IMR-90 (cell line): ENCODE measurements around the gene SMAD7. TPM values are rescaled to one million over a fixed set of nuclear protein-coding genes. Genes with fewer than 3 reads are reported as not detected.

ENCODE experiments used
- ATAC-seq: fragments of 200-7000 bp; cut with Tn5 transposase; 2 replicates; pipeline ENCODE4 v1.9.1; 2020; ENCODE audit warnings: low read depth, mild to moderate bottlenecking, moderate library complexity
- BruUV-seq: library from RNA; stranded (reverse); fragments of 400-500 nt; replicated peaks from 2 replicates; lab custom pipeline; 2021; lab: Mats Ljungman, UMichigan
- CTCF ChIA-PET: fragments of 300-600 bp; formaldehyde crosslinking; extraction: SDS; loops from one replicate; lab custom pipeline; 2021; ENCODE audit warnings: antibody characterized with exemption; lab: Yijun Ruan, JAX
- POLR2A ChIA-PET: fragments of 300-600 bp; sonication (Branson Sonifier 250); formaldehyde crosslinking; loops from one replicate; lab custom pipeline; 2022; ENCODE audit warnings: antibody characterized with exemption; ENCODE audit not compliant: unreplicated experiment; lab: Charles Lee
- DNase-seq: peaks from one replicate; pipeline ENCODE4 v3.0.0; 2013
- H2AFZ ChIP-seq: replicated peaks from 2 replicates; pipeline ENCODE3; 2013; ENCODE audit warnings: low read length, mild to moderate bottlenecking; ENCODE audit not compliant: poor library complexity
- H2AK5ac ChIP-seq: 2 replicates; pipeline ENCODE4 v1.6.1; 2013; ENCODE audit warnings: low read depth, low read length, inconsistent platforms
- H2AK9ac ChIP-seq: replicated peaks from 2 replicates; pipeline ENCODE3; 2013; ENCODE audit warnings: mild to moderate bottlenecking, low read depth, low read length, moderate library complexity; ENCODE audit not compliant: poor library complexity
- H2BK120ac ChIP-seq: 2 replicates; pipeline ENCODE4 v1.6.1; 2013; ENCODE audit warnings: low read depth, low read length, inconsistent platforms
- H2BK15ac ChIP-seq: 3 replicates; pipeline ENCODE4 v1.6.1; 2013; ENCODE audit warnings: low read depth, low read length, inconsistent platforms
- H2BK20ac ChIP-seq: 2 replicates; pipeline ENCODE4 v1.6.1; 2013; ENCODE audit warnings: low read depth, mild to moderate bottlenecking, inconsistent platforms, low read length, moderate library complexity
- H2BK5ac ChIP-seq: 2 replicates; pipeline ENCODE4 v1.6.1; 2013; ENCODE audit warnings: mild to moderate bottlenecking, low read depth, low read length, inconsistent platforms; ENCODE audit not compliant: poor library complexity, severe bottlenecking
- H3K14ac ChIP-seq: replicated peaks from 2 replicates; pipeline ENCODE4 v1.6.1; 2013; ENCODE audit warnings: low read depth, low read length, inconsistent platforms
- H3K18ac ChIP-seq: 2 replicates; pipeline ENCODE4 v1.6.1; 2013; ENCODE audit warnings: low read depth, low read length, control low read depth
- H3K23ac ChIP-seq: 2 replicates; pipeline ENCODE4 v1.6.1; 2013; ENCODE audit warnings: low read depth, low read length, inconsistent platforms
- H3K27ac ChIP-seq: 2 replicates; pipeline ENCODE4 v1.5.1; 2013; ENCODE audit warnings: mild to moderate bottlenecking, control low read depth, low read length; ENCODE audit not compliant: insufficient read depth
- H3K27me3 ChIP-seq: 2 replicates; pipeline ENCODE4 v1.6.1; 2013; ENCODE audit warnings: low read length; ENCODE audit not compliant: control insufficient read depth, insufficient read depth
- H3K36me3 ChIP-seq: 2 replicates; pipeline ENCODE4 v1.6.1; 2013; ENCODE audit warnings: low read length, mixed read lengths; ENCODE audit not compliant: control insufficient read depth, insufficient read depth
- H3K4ac ChIP-seq: 2 replicates; pipeline ENCODE4 v1.6.1; 2013; ENCODE audit warnings: low read depth, low read length, inconsistent platforms
- H3K4me1 ChIP-seq: 2 replicates; pipeline ENCODE4 v1.6.1; 2013; ENCODE audit warnings: low read length, mixed read lengths; ENCODE audit not compliant: control insufficient read depth, insufficient read depth
- H3K4me2 ChIP-seq: 2 replicates; pipeline ENCODE4 v1.6.1; 2013; ENCODE audit warnings: low read depth, mild to moderate bottlenecking, control low read depth, low read length, moderate library complexity
- H3K4me3 ChIP-seq: 2 replicates; pipeline ENCODE4 v1.5.1; 2013; ENCODE audit warnings: low read depth, mild to moderate bottlenecking, control low read depth, low read length, moderate library complexity; ENCODE audit not compliant: insufficient read depth
- H3K56ac ChIP-seq: 2 replicates; pipeline ENCODE4 v1.6.1; 2013; ENCODE audit warnings: low read length, inconsistent platforms; ENCODE audit not compliant: insufficient read depth; ENCODE audit errors: extremely low read depth
- H3K79me1 ChIP-seq, 2 experiments: 2 replicates each; pipeline ENCODE4 v1.6.1; 2013; ENCODE audit warnings: low read length in 2 of 2, inconsistent platforms in 1 of 2, low read depth in 1 of 2
- H3K9ac ChIP-seq: 2 replicates; pipeline ENCODE4 v1.6.1; 2013; ENCODE audit warnings: low read depth, low read length, control low read depth
- H3K9me1 ChIP-seq: 2 replicates; pipeline ENCODE4 v1.6.1; 2013; ENCODE audit warnings: low read length, inconsistent platforms; ENCODE audit not compliant: insufficient read depth
- H3K9me3 ChIP-seq: 2 replicates; pipeline ENCODE4 v1.6.1; 2013; ENCODE audit warnings: low read length; ENCODE audit not compliant: control insufficient read depth, insufficient read depth
- H4K20me1 ChIP-seq: 2 replicates; pipeline ENCODE4 v1.6.1; 2013; ENCODE audit warnings: low read length, inconsistent platforms; ENCODE audit not compliant: insufficient read depth
- H4K5ac ChIP-seq: 2 replicates; pipeline ENCODE4 v1.6.1; 2013; ENCODE audit warnings: mild to moderate bottlenecking, low read depth, low read length, control low read depth
- H4K8ac ChIP-seq, 2 experiments: 2 replicates each; pipeline ENCODE4 v1.6.1; 2013; ENCODE audit warnings: low read depth in 2 of 2, low read length in 2 of 2, control low read depth in 1 of 2, inconsistent platforms in 1 of 2
- H4K91ac ChIP-seq: 2 replicates; pipeline ENCODE4 v1.6.1; 2013; ENCODE audit warnings: low read depth, low read length, inconsistent platforms; ENCODE audit not compliant: insufficient read depth
- BHLHE40 ChIP-seq: fragments of 150-350 bp; IDR thresholded peaks from 2 replicates; pipeline ENCODE4 v1.6.1; 2016; ENCODE audit warnings: mild to moderate bottlenecking, low read depth, low read length
- CHD1 ChIP-seq: IDR thresholded peaks from 2 replicates; pipeline ENCODE4 v1.6.1; 2012; ENCODE audit warnings: low read depth, low read length, improper control_type of control experiment
- FOS ChIP-seq: fragments of 150-350 bp; IDR thresholded peaks from 2 replicates; pipeline ENCODE4 v1.6.1; 2016; ENCODE audit warnings: low read depth, low read length
- MAFK ChIP-seq: IDR thresholded peaks from 2 replicates; pipeline ENCODE4 v1.6.1; 2012; ENCODE audit warnings: low read depth, low read length, improper control_type of control experiment
- RCOR1 ChIP-seq: IDR thresholded peaks from 2 replicates; pipeline ENCODE4 v1.6.1; 2012; ENCODE audit warnings: mild to moderate bottlenecking, low read length, improper control_type of control experiment; ENCODE audit not compliant: insufficient replicate concordance
- SMC3 ChIP-seq: fragments of 150-350 bp; IDR thresholded peaks from 2 replicates; pipeline ENCODE4 v1.6.1; 2016; ENCODE audit warnings: low read depth, mild to moderate bottlenecking, antibody characterized with exemption, low read length, moderate library complexity
- WGBS, 2 experiments: methylation state at CpG; one replicate each; pipeline versions ENCODE4 v1.1.5 to v1.1.7; 2013; ENCODE audit warnings: missing lambda C conversion rate in 2 of 2; ENCODE audit not compliant: insufficient read length in 1 of 2; ENCODE audit errors: extremely low coverage in 2 of 2; 5-methylcytosine and 5-hydroxymethylcytosine counted together
- dilution Hi-C: fragments of 300-500 bp; cut with HindIII; formaldehyde crosslinking; loops from one replicate; pipeline ENCODE4 v1.14.3; 2018; ENCODE audit warnings: low sequenced_read_pairs; ENCODE audit not compliant: unreplicated experiment
- in situ Hi-C: fragments of 300-500 bp; cut with MboI; formaldehyde crosslinking; loops from 3 replicates; pipeline ENCODE4 v1.14.3; 2019; ENCODE audit warnings: low sequenced_read_pairs, inconsistent platforms, mixed read lengths
- intact Hi-C: fragments of 100-400 bp; cut with micrococcal nuclease; formaldehyde crosslinking; loops from 2 replicates; pipeline ENCODE4 v1.10.0; 2022
- polyA plus RNA-seq, 3 experiments: library from polyadenylated mRNA; depleted of rRNA; stranded (reverse); fragments of >200 nt; gene quantifications; 2 replicates each; pipeline ENCODE4 v1.2.3, GENCODE V29; 2012; ENCODE audit warnings: low replicate concordance in 1 of 3
- total RNA-seq: library from RNA; depleted of rRNA; stranded (reverse); fragments of >200 nt; gene quantifications from 2 replicates; pipeline ENCODE4 v1.2.3, GENCODE V29; 2012

SMAD7 gene
- total and polyA plus RNA-seq, 2 of the 4 experiments (the other 2 are of a cell fraction): 15.8 to 17.6 TPM

DNA sequence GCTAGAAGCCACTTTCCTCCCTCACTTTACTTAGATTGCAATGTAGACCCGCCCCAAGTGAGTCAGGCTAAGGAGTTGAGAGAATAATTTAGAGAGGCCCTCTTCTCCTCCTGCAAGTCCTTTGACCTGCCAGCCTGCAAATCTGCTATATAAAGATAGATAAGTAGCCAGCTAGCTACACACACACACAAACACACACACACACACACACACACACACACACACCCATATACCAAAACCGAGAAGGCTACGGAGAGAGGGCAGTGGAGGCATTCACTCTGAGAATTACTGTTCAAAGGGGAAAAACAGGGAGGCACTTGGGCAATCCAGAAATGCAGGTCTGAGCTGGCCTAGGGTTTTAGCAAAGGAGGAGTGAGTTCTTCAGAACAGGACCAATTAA, 23.0 kb upstream of the SMAD7 start:
- Histone ChIP-seq H3K79me1 (peaks cover 0 to 10% of the 10 kb centered on the region in 2 experiments; a peak in 2 of 4 replicates), H3K36me3 (no peaks in the 10 kb centered on the region), H4K5ac (no peak overlapping the region), H3K4me2 (no peak overlapping the region), H3K56ac (no peak overlapping the region), H3K9me3 (no peaks in the 10 kb centered on the region), H3K4ac (no peak overlapping the region), H3K4me1 (peaks cover 10% of the 10 kb centered on the region), H3K23ac (no peak overlapping the region), H2BK15ac (no peak overlapping the region), H2BK20ac (no peak overlapping the region), H2AK5ac (peak overlapping the region; percentile 51; the same call in 1 of the 2 replicates), H2BK5ac (no peak overlapping the region), H4K8ac (peak overlapping the region in 1 of 2 experiments; percentile 61; a peak in 2 of 4 replicates), H4K91ac (no peak overlapping the region), H3K27me3 (peaks cover 3% of the 10 kb centered on the region), H3K18ac (no peak overlapping the region), H3K27ac (no peak overlapping the region), H3K9me1 (peaks cover 6% of the 10 kb centered on the region; the same call in 1 of the 2 replicates), H3K4me3 (no peak overlapping the region), H2AFZ (no peak overlapping the region), H2BK120ac (0 out of 2 replicates have a peak overlapping the region, but pooled peaks have one; percentile 21), H3K9ac (0 out of 2 replicates have a peak overlapping the region, but pooled peaks have one; percentile 16), H2AK9ac (no peak overlapping the region), H4K20me1 (no peaks in the 10 kb centered on the region), H3K14ac (0 out of 2 replicates have a peak overlapping the region, but pooled peaks have one; percentile 32)
- CTCF ChIA-PET: no interaction called here
- no TSS peak for BruUV-seq
- ATAC-seq: no peak
- no CpG with 5 or more reads among the region's 3 CpGs for WGBS, 2 experiments
- TF ChIP-seq MAFK (no peak), RCOR1 (no peak), SMC3 (no peak), FOS (no peak), CHD1 (no peak), BHLHE40 (no peak)
- POLR2A ChIA-PET: interaction anchor here (0.6 kb wide), 1 partner anchor 191 kb away, joined by 3 read pairs; no protein-coding TSS in a partner anchor
- peak; percentile 23 for DNase-seq
- intact Hi-C loops: no loop called here
- in situ Hi-C loops: no loop called here
- dilution Hi-C loops: no loop called here
